Hepatocyte (in vitro differentiated cells): Measurements from ENCODE around the gene ACO1. TPM values are rescaled to one million over a fixed set of nuclear protein-coding genes. Genes with fewer than 3 reads are reported as not detected.
"Not testable (repeated sequence)": the region's sequence is repeated elsewhere in the genome, so short reads cannot be mapped to it uniquely, and the experiment has no call there.

Experiments
- DNase-seq: peaks from one replicate; pipeline ENCODE4 v3.0.0-alpha.2; 2016; ENCODE audit warnings: low spot score
- H2AFZ ChIP-seq: fragments of 200-600 bp; sonication (generic); 2 replicates; pipeline ENCODE4 v1.6.0; 2016; ENCODE audit warnings: antibody characterized with exemption, mild to moderate bottlenecking
- H3K27ac ChIP-seq: fragments of 200-600 bp; sonication (generic); 2 replicates; pipeline ENCODE4 v1.5.1; 2016; ENCODE audit warnings: mild to moderate bottlenecking
- H3K27me3 ChIP-seq: fragments of 200-600 bp; sonication (generic); 2 replicates; pipeline ENCODE4 v1.6.1; 2016
- H3K36me3 ChIP-seq: fragments of 200-600 bp; sonication (generic); replicated peaks from 2 replicates; pipeline ENCODE4 v1.5.1; 2016; ENCODE audit warnings: low read depth; ENCODE audit not compliant: insufficient read depth
- H3K4me1 ChIP-seq: fragments of 200-600 bp; sonication (generic); 2 replicates; pipeline ENCODE4 v1.5.1; 2016; ENCODE audit warnings: mild to moderate bottlenecking, moderate library complexity; ENCODE audit not compliant: insufficient read depth
- H3K4me2 ChIP-seq: fragments of 200-600 bp; sonication (generic); 2 replicates; pipeline ENCODE4 v1.6.0; 2016
- H3K4me3 ChIP-seq: fragments of 200-600 bp; sonication (generic); 2 replicates; pipeline ENCODE4 v1.5.1; 2016; ENCODE audit warnings: mild to moderate bottlenecking
- H3K79me2 ChIP-seq: fragments of 200-600 bp; sonication (generic); 2 replicates; pipeline ENCODE4 v1.6.0; 2017; ENCODE audit warnings: mild to moderate bottlenecking
- H3K9me2 ChIP-seq: fragments of 200-600 bp; sonication (generic); replicated peaks from 2 replicates; pipeline ENCODE4 v1.6.0; 2017; ENCODE audit warnings: mild to moderate bottlenecking; ENCODE audit not compliant: insufficient read depth
- H3K9me3 ChIP-seq: fragments of 200-600 bp; sonication (generic); 2 replicates; pipeline ENCODE4 v1.5.1; 2016; ENCODE audit warnings: low read depth, mild to moderate bottlenecking
- H4K20me1 ChIP-seq: fragments of 200-600 bp; sonication (generic); 2 replicates; pipeline ENCODE4 v1.6.0; 2016; ENCODE audit warnings: mild to moderate bottlenecking; ENCODE audit not compliant: insufficient read depth, poor library complexity, severe bottlenecking
- EZH2 ChIP-seq: fragments of 200-600 bp; sonication (generic); IDR thresholded peaks from 2 replicates; pipeline ENCODE4 v1.6.1; 2016; ENCODE audit warnings: antibody characterized with exemption, mild to moderate bottlenecking, borderline replicate concordance
- EZH2phosphoT487 ChIP-seq: fragments of 200-600 bp; sonication (generic); IDR thresholded peaks from one replicate; pipeline ENCODE4 v1.6.1; 2018; ENCODE audit warnings: antibody characterized with exemption, mild to moderate bottlenecking, low read depth, moderate library complexity; ENCODE audit not compliant: unreplicated experiment, severe bottlenecking
- WGBS: methylation state at CpG from one replicate; pipeline ENCODE4 v1.1.6; 2016; ENCODE audit warnings: low lambda C conversion rate; ENCODE audit errors: missing lambda C conversion rate; 5-methylcytosine and 5-hydroxymethylcytosine counted together
- polyA plus RNA-seq: library from polyadenylated mRNA; unstranded; fragments of >200 nt; fragmentation: Nextera tagmentation; extraction: Ambion mirVana; gene quantifications from 2 replicates; pipeline ENCODE4 v1.2.1, GENCODE V29; 2016
- total RNA-seq: library from RNA; depleted of rRNA; stranded (reverse); fragments of >200 nt; gene quantifications from 2 replicates; pipeline ENCODE4 v1.2.3, GENCODE V29; 2014
- TF ChIP-seq, protein P1 (sequence below): fragments of 200-600 bp; sonication (generic); IDR thresholded peaks from 2 replicates; pipeline ENCODE4 v1.5.1; 2016; ENCODE audit warnings: antibody characterized with exemption, mild to moderate bottlenecking; ENCODE audit not compliant: poor library complexity

ACO1 gene
- total and polyA plus RNA-seq, 2 experiments from 2014 or later = 46.1 to 65.7 TPM

DNA sequence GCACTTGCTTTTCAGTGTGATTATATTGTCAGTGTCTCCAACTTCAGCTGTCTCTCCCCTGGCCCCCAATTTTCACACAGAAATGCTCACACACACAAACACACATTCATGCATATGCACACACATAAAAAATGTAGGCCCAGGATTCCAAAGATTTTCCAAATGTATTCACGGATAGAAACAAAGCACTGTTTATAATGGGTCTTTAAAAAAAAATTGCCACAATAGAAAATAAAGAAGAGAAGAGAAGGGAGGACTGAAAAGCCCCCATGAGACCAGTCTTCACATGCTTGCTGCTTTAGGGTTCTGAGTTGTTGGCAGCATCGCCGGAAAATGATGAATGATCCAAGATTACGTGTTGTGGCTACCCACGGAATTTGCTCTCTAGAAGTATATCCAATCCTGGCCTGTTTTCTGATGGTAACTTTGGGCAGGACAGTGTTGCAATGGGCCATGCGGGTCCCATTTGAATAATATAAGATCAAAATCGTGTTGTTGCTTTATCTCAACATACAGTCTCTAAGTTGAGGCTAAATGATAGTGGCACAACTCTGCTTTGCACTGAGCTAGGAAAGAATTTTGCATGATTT is 36.2 kb upstream of the ACO1 start:
- DNase-seq = no peak
- Histone ChIP-seq H3K27me3 (no peaks in the 10 kb centered on the region), H3K4me3 (no peak overlapping the region), H3K36me3 (no peaks in the 10 kb centered on the region), H3K27ac (no peak overlapping the region), H3K4me1 (no peaks in the 10 kb centered on the region), H3K4me2 (no peak overlapping the region), H4K20me1 (no peaks in the 10 kb centered on the region), H3K9me3 (no peaks in the 10 kb centered on the region), H3K9me2 (no peaks in the 10 kb centered on the region), H2AFZ (no peak overlapping the region), H3K79me2 (no peaks in the 10 kb centered on the region)
- 73% methylated on average over 7 of the region's 7 CpGs for WGBS
- TF ChIP-seq, protein P1, sequence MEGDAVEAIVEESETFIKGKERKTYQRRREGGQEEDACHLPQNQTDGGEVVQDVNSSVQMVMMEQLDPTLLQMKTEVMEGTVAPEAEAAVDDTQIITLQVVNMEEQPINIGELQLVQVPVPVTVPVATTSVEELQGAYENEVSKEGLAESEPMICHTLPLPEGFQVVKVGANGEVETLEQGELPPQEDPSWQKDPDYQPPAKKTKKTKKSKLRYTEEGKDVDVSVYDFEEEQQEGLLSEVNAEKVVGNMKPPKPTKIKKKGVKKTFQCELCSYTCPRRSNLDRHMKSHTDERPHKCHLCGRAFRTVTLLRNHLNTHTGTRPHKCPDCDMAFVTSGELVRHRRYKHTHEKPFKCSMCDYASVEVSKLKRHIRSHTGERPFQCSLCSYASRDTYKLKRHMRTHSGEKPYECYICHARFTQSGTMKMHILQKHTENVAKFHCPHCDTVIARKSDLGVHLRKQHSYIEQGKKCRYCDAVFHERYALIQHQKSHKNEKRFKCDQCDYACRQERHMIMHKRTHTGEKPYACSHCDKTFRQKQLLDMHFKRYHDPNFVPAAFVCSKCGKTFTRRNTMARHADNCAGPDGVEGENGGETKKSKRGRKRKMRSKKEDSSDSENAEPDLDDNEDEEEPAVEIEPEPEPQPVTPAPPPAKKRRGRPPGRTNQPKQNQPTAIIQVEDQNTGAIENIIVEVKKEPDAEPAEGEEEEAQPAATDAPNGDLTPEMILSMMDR = no peak
- TF ChIP-seq EZH2phosphoT487 (no peak), EZH2 (no peak)

DNA sequence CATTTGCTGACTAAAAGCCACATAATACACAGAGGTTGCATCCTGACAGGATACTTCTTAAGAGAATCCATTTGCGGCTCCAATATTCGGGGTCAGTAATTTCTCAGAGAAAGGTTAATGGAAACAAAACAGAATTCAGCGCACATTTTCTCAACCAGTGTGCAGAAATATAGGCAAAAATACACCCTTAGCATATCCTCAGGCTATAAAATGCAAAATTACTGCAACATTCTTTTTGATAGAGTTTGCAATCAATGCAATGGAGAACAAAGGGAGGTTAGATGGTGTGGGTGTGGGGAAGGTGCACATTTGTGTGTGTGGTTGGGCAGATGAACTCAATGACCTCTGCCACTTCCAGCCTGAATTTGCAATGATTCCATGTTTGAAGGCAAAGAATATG is 35.4 kb upstream of the ACO1 start:
- Histone ChIP-seq H3K4me2 (no peak overlapping the region), H3K4me1 (no peaks in the 10 kb centered on the region), H3K9me2 (no peaks in the 10 kb centered on the region), H3K4me3 (no peak overlapping the region), H2AFZ (no peak overlapping the region), H3K27me3 (no peaks in the 10 kb centered on the region), H3K9me3 (no peaks in the 10 kb centered on the region), H3K27ac (no peak overlapping the region), H3K79me2 (no peaks in the 10 kb centered on the region), H4K20me1 (no peaks in the 10 kb centered on the region), H3K36me3 (no peaks in the 10 kb centered on the region)
- WGBS = 92% methylated on average over 3 of the region's 3 CpGs
- no peak for DNase-seq
- no peak for TF ChIP-seq EZH2
- no peak for TF ChIP-seq EZH2phosphoT487
- TF ChIP-seq, protein P1 = no peak

DNA sequence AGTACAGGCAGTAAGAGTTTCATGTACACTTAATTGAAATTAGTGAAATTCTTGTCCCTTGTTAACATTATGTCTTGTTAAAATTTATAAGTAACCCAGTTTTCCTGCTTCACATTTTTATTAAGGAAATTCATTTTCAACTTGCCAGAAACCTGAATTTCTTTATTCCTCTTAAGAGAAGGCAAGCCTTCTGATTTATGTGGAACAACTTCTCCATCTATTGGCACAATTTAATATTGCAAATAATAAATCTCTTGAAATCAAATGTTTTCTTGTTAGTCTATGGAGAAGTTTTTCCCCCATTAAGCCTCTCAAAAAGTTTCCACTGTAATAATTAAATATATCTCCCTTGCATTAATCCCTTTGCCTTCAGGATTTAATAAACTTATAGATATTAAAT is 33.8 kb upstream of the ACO1 start:
- Histone ChIP-seq H3K36me3 (no peaks in the 10 kb centered on the region), H2AFZ (no peak overlapping the region), H3K27ac (no peak overlapping the region), H3K4me1 (no peaks in the 10 kb centered on the region), H3K27me3 (no peaks in the 10 kb centered on the region), H3K4me2 (no peak overlapping the region), H3K9me2 (no peaks in the 10 kb centered on the region), H3K9me3 (no peaks in the 10 kb centered on the region), H3K79me2 (no peaks in the 10 kb centered on the region), H3K4me3 (no peak overlapping the region), H4K20me1 (no peaks in the 10 kb centered on the region)
- DNase-seq = peak; percentile 16
- TF ChIP-seq EZH2phosphoT487 = no peak
- TF ChIP-seq, protein P1 = peak; percentile 59

DNA sequence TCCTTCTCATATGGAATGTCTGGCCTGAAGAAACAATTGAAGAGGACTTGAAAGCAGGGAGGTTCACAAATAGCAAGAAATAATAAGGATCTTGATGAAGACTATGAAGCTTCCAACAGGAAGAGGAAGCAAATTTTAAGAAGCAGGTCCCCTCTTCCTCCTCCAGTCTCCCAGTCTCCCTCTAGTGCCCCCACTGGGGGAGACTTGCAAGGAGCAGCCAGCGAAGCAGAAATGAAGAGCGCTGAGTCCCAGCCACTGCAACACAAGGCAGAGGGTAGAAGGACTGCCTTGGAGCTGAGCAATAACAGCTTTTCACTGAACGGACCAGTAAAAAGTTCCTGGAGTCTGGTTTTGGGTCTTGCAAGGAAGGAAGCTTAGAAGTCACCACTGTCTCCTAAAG is 32.6 kb upstream of the ACO1 start:
- H3K4me3 ChIP-seq = no peak overlapping the region
- no peaks in the 10 kb centered on the region for H4K20me1 ChIP-seq
- no peak overlapping the region for H3K4me2 ChIP-seq
- H3K36me3 ChIP-seq = no peaks in the 10 kb centered on the region
- H3K79me2 ChIP-seq = no peaks in the 10 kb centered on the region
- H3K27me3 ChIP-seq = no peaks in the 10 kb centered on the region
- no peak overlapping the region for H2AFZ ChIP-seq
- no peaks in the 10 kb centered on the region for H3K9me3 ChIP-seq
- 64% methylated on average over 3 of the region's 3 CpGs for WGBS
- DNase-seq = no peak
- no peaks in the 10 kb centered on the region for H3K4me1 ChIP-seq
- no peak overlapping the region for H3K27ac ChIP-seq
- TF ChIP-seq EZH2phosphoT487 = no peak
- no peak for TF ChIP-seq EZH2
- TF ChIP-seq, protein P1 = no peak
- H3K9me2 ChIP-seq = no peaks in the 10 kb centered on the region

DNA sequence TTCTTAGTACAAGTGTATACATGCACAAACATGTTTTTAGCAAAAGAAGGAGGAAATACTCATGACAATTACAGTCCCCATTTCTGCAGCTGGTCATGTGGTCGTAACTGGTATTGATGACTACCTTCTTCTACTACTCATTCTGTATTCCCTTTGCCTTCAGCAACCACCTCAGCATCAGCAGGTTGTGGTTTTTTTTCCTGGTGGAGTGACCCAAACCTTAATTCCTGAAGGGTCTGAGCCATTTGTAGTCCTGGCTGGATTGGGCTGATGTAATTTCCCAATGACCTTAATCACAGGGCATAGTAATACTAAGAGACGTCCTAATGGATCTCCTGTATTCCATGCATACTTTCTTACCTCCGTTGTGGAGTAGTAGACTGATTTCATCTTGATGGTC is 31.0 kb upstream of the ACO1 start:
- not testable (repeated sequence) for H2AFZ ChIP-seq, H4K20me1 ChIP-seq, H3K4me2 ChIP-seq, H3K79me2 ChIP-seq, H3K9me3 ChIP-seq, H3K4me3 ChIP-seq, H3K4me1 ChIP-seq, DNase-seq, H3K36me3 ChIP-seq, H3K27ac ChIP-seq, H3K9me2 ChIP-seq, H3K27me3 ChIP-seq
- WGBS = 87% methylated on average over 3 of the region's 3 CpGs
